SHP77 (cell line): ENCODE data around the gene NDUFB5.
"Not testable (repeated sequence)": the region's sequence is repeated elsewhere in the genome, so short reads cannot be mapped to it uniquely, and the experiment has no call there.

Source experiments
- DNase-seq, 2 experiments: peaks; one replicate each; lab custom pipeline; 2025; lab: John Stamatoyannopoulos, UW

NDUFB5 gene

GRCh38 chr3:179630753-179631451 is 26.3 kb downstream of the NDUFB5 start:
- DNase-seq: no peak

- no peak for DNase-seq
Measured at GRCh38 chr3:179640469-179640868, 35.9 kb downstream of the NDUFB5 start.

- no peak for DNase-seq
Measured at GRCh38 chr3:179642871-179643270, 38.3 kb downstream of the NDUFB5 start.

- not testable (repeated sequence) for DNase-seq
Measured at GRCh38 chr3:179643837-179644236, 39.2 kb downstream of the NDUFB5 start.

GRCh38 chr3:179646177-179646576 is 41.6 kb downstream of the NDUFB5 start:
- DNase-seq: no peak

- DNase-seq: no peak
Measured at GRCh38 chr3:179651687-179652446, 47.3 kb downstream of the NDUFB5 start.

- peak; percentile 63 to 69 for DNase-seq
Measured at GRCh38 chr3:179652447-179653095, 48.0 kb downstream of the NDUFB5 start, which contains the start of gene USP13. Gene USP13, plus strand, starts transcription at chr3:179653040. Its CDS starts 186 bp downstream, at chr3:179653226.

GRCh38 chr3:179653096-179653797 is 48.7 kb downstream of the NDUFB5 start:
- peak; percentile 53 to 60 for DNase-seq

GRCh38 chr3:179655236-179655635 is 50.6 kb downstream of the NDUFB5 start:
- no peak for DNase-seq

- DNase-seq: no peak
Measured at GRCh38 chr3:179658606-179659005, 54.0 kb downstream of the NDUFB5 start.

GRCh38 chr3:179660872-179661271 is 56.3 kb downstream of the NDUFB5 start:
- DNase-seq: no peak

- no peak for DNase-seq
Measured at GRCh38 chr3:179661777-179662176, 57.2 kb downstream of the NDUFB5 start.

- no peak for DNase-seq
Measured at GRCh38 chr3:179663093-179663492, 58.5 kb downstream of the NDUFB5 start.

GRCh38 chr3:179666030-179666429 is 61.4 kb downstream of the NDUFB5 start:
- no peak for DNase-seq

GRCh38 chr3:179666436-179667035 is 61.9 kb downstream of the NDUFB5 start:
- DNase-seq: peak in 1 of 2 experiments; percentile 37

- no peak for DNase-seq
Measured at GRCh38 chr3:179668429-179668828, 63.8 kb downstream of the NDUFB5 start.

- DNase-seq: no peak
Measured at GRCh38 chr3:179670311-179670710, 65.7 kb downstream of the NDUFB5 start.

GRCh38 chr3:179671309-179671708 is 66.7 kb downstream of the NDUFB5 start:
- no peak for DNase-seq

- DNase-seq: no peak
Measured at GRCh38 chr3:179671747-179672242, 67.2 kb downstream of the NDUFB5 start.

GRCh38 chr3:179672918-179673317 is 68.3 kb downstream of the NDUFB5 start:
- no peak for DNase-seq

GRCh38 chr3:179673523-179673922 is 68.9 kb downstream of the NDUFB5 start:
- DNase-seq: no peak

- no peak for DNase-seq
Measured at GRCh38 chr3:179676081-179676480, 71.5 kb downstream of the NDUFB5 start.
